GM19395 (cell line): ENCODE measurements around the gene CRTAP.
"Not testable (repeated sequence)": the region's sequence is repeated elsewhere in the genome, so short reads cannot be mapped to it uniquely, and the experiment has no call there.

Experiments
- ATAC-seq: cut with Tn5 transposase; IDR thresholded peaks from one replicate; pipeline ENCODE4 v1.9.1; 2021; ENCODE audit warnings: mild to moderate bottlenecking, moderate library complexity; ENCODE audit not compliant: unreplicated experiment

Gene CRTAP

GRCh38 chr3:33139006-33139623, 25.3 kb downstream of the CRTAP start:
- not testable (repeated sequence) for ATAC-seq

- no peak for ATAC-seq
Measured at GRCh38 chr3:33139996-33140395, 26.2 kb downstream of the CRTAP start.

- no peak for ATAC-seq
Measured at GRCh38 chr3:33141006-33141405, 27.2 kb downstream of the CRTAP start.

GRCh38 chr3:33144433-33144832, 30.6 kb downstream of the CRTAP start:
- ATAC-seq, result no peak

- ATAC-seq, result no peak
Measured at GRCh38 chr3:33145221-33145900, 31.5 kb downstream of the CRTAP start.

GRCh38 chr3:33145901-33146580, 32.2 kb downstream of the CRTAP start:
- no peak for ATAC-seq

GRCh38 chr3:33146791-33147445, 33.1 kb downstream of the CRTAP start:
- no peak for ATAC-seq

GRCh38 chr3:33149342-33149741, 35.5 kb downstream of the CRTAP start:
- ATAC-seq, result no peak

- no peak for ATAC-seq
Measured at GRCh38 chr3:33152363-33153360, 38.8 kb downstream of the CRTAP start.

GRCh38 chr3:33153782-33154181, 40.0 kb downstream of the CRTAP start:
- ATAC-seq, result no peak

GRCh38 chr3:33155301-33155700, 41.5 kb downstream of the CRTAP start:
- no peak for ATAC-seq

GRCh38 chr3:33159234-33159633, 45.4 kb downstream of the CRTAP start:
- no peak for ATAC-seq

- no peak for ATAC-seq
Measured at GRCh38 chr3:33159981-33160380, 46.2 kb downstream of the CRTAP start.

GRCh38 chr3:33162621-33163020, 48.8 kb downstream of the CRTAP start:
- ATAC-seq, result not testable (repeated sequence)

GRCh38 chr3:33165372-33165771, 51.6 kb downstream of the CRTAP start:
- ATAC-seq, result no peak

- ATAC-seq, result no peak
Measured at GRCh38 chr3:33166095-33166494, 52.3 kb downstream of the CRTAP start.

- ATAC-seq, result no peak
Measured at GRCh38 chr3:33167284-33167683, 53.5 kb downstream of the CRTAP start.

GRCh38 chr3:33167716-33168336, 54.0 kb downstream of the CRTAP start:
- ATAC-seq, result no peak

GRCh38 chr3:33170531-33170930, 56.7 kb downstream of the CRTAP start:
- no peak for ATAC-seq

GRCh38 chr3:33171580-33171979, 57.8 kb downstream of the CRTAP start:
- no peak for ATAC-seq
